Measurements from ENCODE around the gene ADCY9. TPM values are rescaled to one million over a fixed set of nuclear protein-coding genes. Genes with fewer than 3 reads are reported as not detected.

ADCY9 gene
- total RNA-seq, 1 donor from 2014 or later, result 13.1 TPM

GRCh38 chr16:3988011-3988410 lies 128.2 kb downstream of the ADCY9 start:
- Mint-ChIP-seq H3K36me3 (no peaks in the 10 kb centered on the region), H3K27me3 (ENCODE audit: low read depth) (peaks cover 2% of the 10 kb centered on the region), H3K27ac (no peak overlapping the region), H3K4me3 (no peak overlapping the region), H3K4me1 (peaks cover 4% of the 10 kb centered on the region), H3K9me3 (no peaks in the 10 kb centered on the region)
- TF ChIP-seq CTCF (IDR thresholded peaks at IDR 0.05; ENCODE audit: unreplicated experiment), result no peak
- DNase-seq (ENCODE audit: low spot score in 2 of 2, unreplicated experiment in 2 of 2), result no peak

- peaks cover 2% of the 10 kb centered on the region for H3K27me3 Mint-ChIP-seq (ENCODE audit: low read depth)
- H3K4me1 Mint-ChIP-seq, result peaks cover 9% of the 10 kb centered on the region
- DNase-seq (ENCODE audit: low spot score in 2 of 2, unreplicated experiment in 2 of 2), result no peak
- no peaks in the 10 kb centered on the region for H3K9me3 Mint-ChIP-seq
- no peak for TF ChIP-seq CTCF (IDR thresholded peaks at IDR 0.05; ENCODE audit: unreplicated experiment)
- no peak overlapping the region for H3K27ac Mint-ChIP-seq
- peaks cover 2% of the 10 kb centered on the region for H3K36me3 Mint-ChIP-seq
- H3K4me3 Mint-ChIP-seq, result no peak overlapping the region
These were observed 129.0 kb downstream of the ADCY9 start for GRCh38 chr16:3987231-3987630.

GRCh38 chr16:3986235-3986544 lies 130.1 kb downstream of the ADCY9 start:
- TF ChIP-seq CTCF (IDR thresholded peaks at IDR 0.05; ENCODE audit: unreplicated experiment), result no peak
- Mint-ChIP-seq H3K27ac (no peak overlapping the region), H3K9me3 (no peaks in the 10 kb centered on the region), H3K4me3 (no peak overlapping the region), H3K4me1 (peaks cover 12% of the 10 kb centered on the region), H3K36me3 (peaks cover 2% of the 10 kb centered on the region), H3K27me3 (ENCODE audit: low read depth) (peaks cover 2% of the 10 kb centered on the region)
- no peak for DNase-seq (ENCODE audit: low spot score in 2 of 2, unreplicated experiment in 2 of 2)

- no peak for DNase-seq (ENCODE audit: low spot score in 2 of 2, unreplicated experiment in 2 of 2)
- Mint-ChIP-seq H3K9me3 (no peaks in the 10 kb centered on the region), H3K36me3 (peaks cover 2% of the 10 kb centered on the region), H3K27ac (no peak overlapping the region), H3K27me3 (ENCODE audit: low read depth) (peaks cover 2% of the 10 kb centered on the region), H3K4me1 (peaks cover 26% of the 10 kb centered on the region), H3K4me3 (no peak overlapping the region)
- no peak for TF ChIP-seq CTCF (IDR thresholded peaks at IDR 0.05; ENCODE audit: unreplicated experiment)
These were observed 131.9 kb downstream of the ADCY9 start for GRCh38 chr16:3984111-3985060.

- Mint-ChIP-seq H3K27me3 (ENCODE audit: low read depth) (peaks cover 2% of the 10 kb centered on the region), H3K4me3 (peak overlapping the region; percentile 24), H3K27ac (peak overlapping the region; percentile 26), H3K9me3 (no peaks in the 10 kb centered on the region), H3K36me3 (peaks cover 2% of the 10 kb centered on the region), H3K4me1 (peaks cover 26% of the 10 kb centered on the region)
- peak; percentile 50 for TF ChIP-seq CTCF (IDR thresholded peaks at IDR 0.05; ENCODE audit: unreplicated experiment)
- DNase-seq (ENCODE audit: low spot score in 2 of 2, unreplicated experiment in 2 of 2), result peak; percentile 68 to 78
These were observed 133.1 kb downstream of the ADCY9 start for GRCh38 chr16:3983081-3983520.
